ENCODE data around the gene SPATA21. TPM values are rescaled to one million over a fixed set of nuclear protein-coding genes. Genes with fewer than 3 reads are reported as not detected.
"Not testable (repeated sequence)": the region's sequence is repeated elsewhere in the genome, so short reads cannot be mapped to it uniquely, and the experiment has no call there.

The SPATA21 gene
- total RNA-seq, 4 donors from 2014 or later, result not detected

DNA sequence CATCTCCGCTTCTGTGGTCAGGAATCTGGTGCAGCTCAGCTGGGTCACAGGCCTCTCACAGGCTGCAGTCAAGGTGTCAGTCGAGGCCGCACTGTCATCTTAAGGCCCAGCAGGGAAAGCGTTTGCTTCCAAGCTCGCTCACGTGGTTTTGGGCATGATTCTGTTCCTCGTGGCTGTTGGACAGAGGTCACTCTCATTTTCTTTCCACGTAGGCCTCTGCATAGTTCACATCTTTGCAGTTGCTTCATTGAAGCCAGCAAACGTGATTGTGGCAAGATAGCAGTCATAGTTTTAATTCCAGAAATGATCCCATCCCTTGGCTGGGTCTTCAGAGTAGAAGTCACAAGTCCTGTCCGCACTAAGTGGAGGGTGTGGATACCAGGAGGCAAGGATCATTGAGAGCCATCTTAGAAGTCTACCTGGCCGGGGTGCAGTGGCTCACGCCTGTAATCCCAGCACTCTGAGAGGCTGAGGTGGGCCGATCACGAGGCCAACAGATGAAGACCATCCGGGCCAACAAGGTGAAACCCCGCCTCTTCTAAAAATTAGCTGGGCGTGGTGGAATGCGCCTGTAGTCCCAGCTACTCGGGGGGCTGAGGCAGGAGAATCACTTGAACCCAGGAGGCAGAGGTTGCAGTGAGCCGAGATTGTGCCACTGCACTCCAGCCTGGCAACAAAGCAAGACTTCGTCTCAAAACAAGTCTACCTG, 27.8 kb upstream of the SPATA21 start:
- H3K27ac ChIP-seq, result no peak overlapping the region
- H3K27me3 ChIP-seq, result no peaks in the 10 kb centered on the region
- no peaks in the 10 kb centered on the region for H3K9me3 ChIP-seq
- no peak for DNase-seq
- no peak overlapping the region for H3K4me3 ChIP-seq
- 88 to 93% methylated on average over 17 to 18 of the region's 21 CpGs for WGBS, 2 donors
- peaks cover 0 to 68% (median 6%) of the 10 kb centered on the region in 3 donors for H3K36me3 ChIP-seq
- H3K4me1 ChIP-seq, result no peaks in the 10 kb centered on the region
- intact Hi-C loops (cut with DNase I), result no loop called here
- no peak for TF ChIP-seq POLR2A (IDR thresholded peaks at IDR 0.05)
- TF ChIP-seq, protein P1, sequence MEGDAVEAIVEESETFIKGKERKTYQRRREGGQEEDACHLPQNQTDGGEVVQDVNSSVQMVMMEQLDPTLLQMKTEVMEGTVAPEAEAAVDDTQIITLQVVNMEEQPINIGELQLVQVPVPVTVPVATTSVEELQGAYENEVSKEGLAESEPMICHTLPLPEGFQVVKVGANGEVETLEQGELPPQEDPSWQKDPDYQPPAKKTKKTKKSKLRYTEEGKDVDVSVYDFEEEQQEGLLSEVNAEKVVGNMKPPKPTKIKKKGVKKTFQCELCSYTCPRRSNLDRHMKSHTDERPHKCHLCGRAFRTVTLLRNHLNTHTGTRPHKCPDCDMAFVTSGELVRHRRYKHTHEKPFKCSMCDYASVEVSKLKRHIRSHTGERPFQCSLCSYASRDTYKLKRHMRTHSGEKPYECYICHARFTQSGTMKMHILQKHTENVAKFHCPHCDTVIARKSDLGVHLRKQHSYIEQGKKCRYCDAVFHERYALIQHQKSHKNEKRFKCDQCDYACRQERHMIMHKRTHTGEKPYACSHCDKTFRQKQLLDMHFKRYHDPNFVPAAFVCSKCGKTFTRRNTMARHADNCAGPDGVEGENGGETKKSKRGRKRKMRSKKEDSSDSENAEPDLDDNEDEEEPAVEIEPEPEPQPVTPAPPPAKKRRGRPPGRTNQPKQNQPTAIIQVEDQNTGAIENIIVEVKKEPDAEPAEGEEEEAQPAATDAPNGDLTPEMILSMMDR (IDR thresholded peaks at IDR 0.05), result no peak

DNA sequence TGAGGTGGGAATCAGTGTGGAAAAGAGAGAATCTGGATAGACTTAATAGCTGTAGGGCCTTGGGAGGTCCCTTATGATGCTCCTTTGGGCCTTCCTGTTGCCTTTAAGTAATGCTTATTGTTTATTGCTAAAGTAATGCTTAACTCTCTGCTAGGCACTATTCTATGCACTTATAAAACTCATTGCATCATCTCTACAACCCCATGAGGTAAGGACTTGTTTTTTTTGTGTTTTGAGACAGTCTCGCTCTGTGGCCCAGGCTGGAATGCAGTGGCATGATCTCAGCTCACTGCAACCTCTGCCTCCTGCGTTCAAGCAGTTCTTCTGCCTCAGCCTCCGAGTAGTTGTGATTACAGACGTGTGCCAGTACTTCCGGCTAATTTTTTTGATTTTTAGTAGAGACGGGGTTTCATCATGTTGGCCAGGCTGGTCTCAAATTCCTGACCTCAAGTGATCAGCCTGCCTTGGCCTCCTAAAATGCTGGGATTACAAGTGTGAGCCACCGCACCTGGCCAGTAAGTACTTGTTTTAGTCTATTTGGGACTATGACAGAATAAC, 25.6 kb upstream of the SPATA21 start:
- peaks cover 5 to 79% (median 16%) of the 10 kb centered on the region in 3 donors for H3K36me3 ChIP-seq
- DNase-seq, result no peak
- H3K4me3 ChIP-seq, result no peak overlapping the region
- H3K4me1 ChIP-seq, result no peaks in the 10 kb centered on the region
- no peak for TF ChIP-seq POLR2A (IDR thresholded peaks at IDR 0.05)
- TF ChIP-seq, protein P1 (IDR thresholded peaks at IDR 0.05), result no peak
- intact Hi-C loops (cut with DNase I), result no loop called here
- H3K27ac ChIP-seq, result no peak overlapping the region
- H3K9me3 ChIP-seq, result no peaks in the 10 kb centered on the region
- WGBS, 2 donors, result 89 to 91% methylated on average over 7 of the region's 7 CpGs
- no peaks in the 10 kb centered on the region for H3K27me3 ChIP-seq

DNA sequence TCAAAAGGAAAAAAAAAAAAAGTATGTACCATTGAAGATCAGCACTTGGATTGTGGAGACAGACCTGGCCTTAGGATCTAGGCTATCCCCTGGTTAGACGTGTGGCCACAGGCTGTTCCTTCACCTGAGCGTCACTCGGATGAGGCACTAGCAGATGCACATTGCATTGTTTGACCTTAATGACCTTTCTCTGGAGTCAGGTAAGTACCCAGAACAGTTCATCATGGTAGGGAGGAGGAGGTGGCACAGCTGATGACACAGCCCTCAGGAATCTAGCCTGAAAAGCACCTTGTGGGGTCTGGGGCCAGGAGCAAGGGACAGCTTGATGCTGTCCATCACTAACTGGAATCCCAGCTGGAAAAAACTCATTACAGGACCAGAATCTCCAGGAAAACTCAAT, 24.5 kb upstream of the SPATA21 start:
- Histone ChIP-seq H3K27me3 (no peaks in the 10 kb centered on the region), H3K27ac (no peak overlapping the region), H3K36me3 (peaks cover 5 to 88% (median 20%) of the 10 kb centered on the region in 3 donors), H3K4me3 (no peak overlapping the region), H3K4me1 (no peaks in the 10 kb centered on the region), H3K9me3 (no peaks in the 10 kb centered on the region)
- TF ChIP-seq, protein P1 (IDR thresholded peaks at IDR 0.05), result no peak
- TF ChIP-seq POLR2A (IDR thresholded peaks at IDR 0.05), result no peak
- no peak for DNase-seq
- intact Hi-C loops (cut with DNase I), result no loop called here
- WGBS, 2 donors, result 97 to 100% methylated on average over 3 of the region's 3 CpGs

DNA sequence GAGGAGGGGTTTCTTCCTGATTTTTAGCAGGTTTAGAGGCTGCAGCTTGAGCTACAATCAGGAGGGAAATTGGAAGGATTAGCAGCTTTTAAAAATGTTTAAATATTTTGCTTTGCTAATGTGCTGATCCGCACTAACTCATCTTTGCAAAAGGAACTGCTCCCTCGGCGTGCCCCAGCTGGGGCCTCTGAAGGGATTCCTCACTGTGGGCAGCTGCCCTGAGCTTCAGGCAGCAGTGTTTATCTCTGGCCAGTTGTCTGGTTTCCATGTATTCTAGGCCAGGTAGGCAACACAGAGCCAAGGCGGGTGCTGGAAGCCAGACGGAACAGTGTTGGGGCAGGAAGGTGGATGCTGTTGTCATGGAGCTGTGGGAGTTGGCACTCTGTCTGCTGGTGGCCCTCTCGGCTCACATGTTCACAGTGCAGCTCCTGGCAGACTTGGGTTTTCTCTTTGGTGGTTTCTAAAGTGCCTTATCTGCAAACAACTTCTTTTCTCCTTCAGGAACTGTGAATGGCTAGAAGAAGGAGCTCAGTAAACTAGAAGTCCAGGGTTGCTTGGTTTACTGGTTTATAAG, 22.2 kb upstream of the SPATA21 start:
- no peak for DNase-seq
- H3K27ac ChIP-seq, result no peak overlapping the region
- no peak for TF ChIP-seq POLR2A (IDR thresholded peaks at IDR 0.05)
- TF ChIP-seq, protein P1 (IDR thresholded peaks at IDR 0.05), result no peak
- no peak overlapping the region for H3K4me3 ChIP-seq
- H3K9me3 ChIP-seq, result no peaks in the 10 kb centered on the region
- no peaks in the 10 kb centered on the region for H3K27me3 ChIP-seq
- WGBS, 2 donors, result 66 to 68% methylated on average over 3 to 4 of the region's 6 CpGs
- H3K4me1 ChIP-seq, result no peaks in the 10 kb centered on the region
- intact Hi-C loops (cut with DNase I), result no loop called here
- peaks cover 5 to 99% (median 39%) of the 10 kb centered on the region in 3 donors for H3K36me3 ChIP-seq

DNA sequence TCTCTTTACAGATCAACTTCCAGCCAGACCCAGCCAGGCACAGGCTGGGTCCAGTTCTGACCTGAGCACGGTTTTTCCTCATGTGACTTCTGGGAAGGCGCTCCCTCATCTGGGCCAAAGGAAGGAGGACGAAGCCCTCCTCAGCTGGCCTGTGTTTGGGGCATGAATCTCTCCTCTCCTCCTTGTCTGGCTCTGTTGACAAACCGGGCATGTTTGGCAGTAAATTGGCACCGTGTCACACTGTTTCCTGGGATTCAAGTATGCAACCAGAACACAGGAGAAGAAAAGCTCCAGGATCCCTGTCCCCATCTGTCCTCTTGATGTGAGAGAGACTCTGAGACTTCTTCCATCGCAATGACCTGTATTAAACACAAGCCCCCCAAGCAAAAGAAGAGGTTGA, 21.6 kb upstream of the SPATA21 start:
- TF ChIP-seq POLR2A (IDR thresholded peaks at IDR 0.05), result no peak
- TF ChIP-seq, protein P1 (IDR thresholded peaks at IDR 0.05), result no peak
- H3K36me3 ChIP-seq, result peaks cover 5 to 100% (median 39%) of the 10 kb centered on the region in 3 donors
- H3K27ac ChIP-seq, result no peak overlapping the region
- 50 to 60% methylated on average over 4 to 5 of the region's 6 CpGs for WGBS, 2 donors
- no peaks in the 10 kb centered on the region for H3K27me3 ChIP-seq
- H3K9me3 ChIP-seq, result no peaks in the 10 kb centered on the region
- no peak for DNase-seq
- no peak overlapping the region for H3K4me3 ChIP-seq
- intact Hi-C loops (cut with DNase I), result no loop called here
- H3K4me1 ChIP-seq, result no peaks in the 10 kb centered on the region

DNA sequence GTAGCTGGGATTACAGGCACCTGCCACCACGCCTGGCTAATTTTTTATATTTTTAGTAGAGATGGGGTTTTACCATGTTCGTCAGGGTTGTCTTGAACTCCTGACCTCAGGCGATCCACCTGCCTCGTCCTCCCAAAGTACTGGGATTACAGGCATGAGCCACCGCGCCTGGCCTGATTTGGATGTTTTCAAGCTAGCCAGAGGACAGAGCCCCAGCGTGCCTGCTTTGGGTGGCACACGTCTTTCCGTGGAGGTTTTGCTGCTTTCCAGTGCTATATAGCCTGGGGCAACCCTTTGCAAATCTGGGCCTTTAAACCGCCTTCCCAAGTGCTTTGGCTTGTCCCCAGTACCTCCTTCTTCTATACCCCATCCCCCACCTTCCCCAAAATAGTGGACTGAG, 18.9 kb upstream of the SPATA21 start:
- H3K36me3 ChIP-seq, result peaks cover 16 to 100% (median 60%) of the 10 kb centered on the region in 3 donors
- H3K27ac ChIP-seq; H3K4me3 ChIP-seq; H3K4me1 ChIP-seq; DNase-seq; H3K9me3 ChIP-seq; H3K27me3 ChIP-seq; intact Hi-C loops (cut with DNase I): not testable (repeated sequence)
- WGBS, 2 donors, result 63 to 88% methylated on average over 7 to 8 of the region's 10 CpGs

DNA sequence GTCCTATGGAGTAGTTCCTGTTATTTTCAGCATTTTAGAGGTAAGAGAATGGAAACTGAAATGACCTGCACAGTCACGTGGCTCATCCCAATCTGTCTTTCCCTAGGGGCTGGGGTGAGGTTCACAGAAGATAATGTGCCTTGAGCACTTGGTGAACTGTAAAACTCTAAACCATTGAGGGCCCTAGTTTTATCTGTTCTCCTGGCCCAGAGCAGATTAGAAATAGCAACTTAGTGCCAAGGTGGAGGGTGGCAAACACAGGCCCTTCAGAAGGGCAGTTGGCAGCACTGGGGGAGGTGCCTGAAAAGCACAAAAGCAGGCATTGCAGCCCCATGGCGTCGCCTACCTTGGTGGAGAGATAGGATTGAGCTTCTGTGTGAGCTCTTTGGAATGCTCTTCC, 17.7 kb upstream of the SPATA21 start:
- H3K4me1 ChIP-seq, result peaks cover 0 to 21% (median 0%) of the 10 kb centered on the region in 3 donors
- H3K9me3 ChIP-seq; DNase-seq; H3K27me3 ChIP-seq; H3K4me3 ChIP-seq; intact Hi-C loops (cut with DNase I); H3K27ac ChIP-seq: not testable (repeated sequence)
- WGBS, 2 donors, result 75 to 88% methylated on average over 3 of the region's 3 CpGs
- peaks cover 16 to 100% (median 54%) of the 10 kb centered on the region in 3 donors for H3K36me3 ChIP-seq

Data from esophagus squamous epithelium (tissue), 5 donors.